Trophoblast cell (in vitro differentiated cells and primary cell): ENCODE measurements around the gene F11R.
A peak's percentile ranks its signal among the peaks of the same experiment; 100 is the strongest.

Source experiments
- DNase-seq, 2 donors: peaks; one replicate each; pipeline ENCODE4 v3.0.0-alpha.2; 2016
- H2AFZ ChIP-seq: 2 replicates; pipeline ENCODE4 v1.6.1; 2013; ENCODE audit warnings: low read length, moderate library complexity, mild to moderate bottlenecking; ENCODE audit not compliant: insufficient read depth, poor library complexity
- H2AK5ac ChIP-seq: 2 replicates; pipeline ENCODE4 v1.6.1; 2013; ENCODE audit warnings: mild to moderate bottlenecking, low read length
- H2BK120ac ChIP-seq: 2 replicates; pipeline ENCODE4 v1.6.1; 2013; ENCODE audit warnings: low read length, mild to moderate bottlenecking, moderate library complexity; ENCODE audit not compliant: insufficient read depth, poor library complexity
- H2BK12ac ChIP-seq: 2 replicates; pipeline ENCODE4 v1.6.1; 2013; ENCODE audit warnings: mild to moderate bottlenecking, low read length, moderate library complexity
- H2BK5ac ChIP-seq: 2 replicates; pipeline ENCODE4 v1.6.1; 2013; ENCODE audit warnings: low read length, low read depth, moderate library complexity, mild to moderate bottlenecking; ENCODE audit not compliant: poor library complexity
- H3K14ac ChIP-seq: 2 replicates; pipeline ENCODE4 v1.6.1; 2013; ENCODE audit warnings: mild to moderate bottlenecking, low read length
- H3K18ac ChIP-seq: 2 replicates; pipeline ENCODE4 v1.6.1; 2013; ENCODE audit warnings: mild to moderate bottlenecking, low read length
- H3K23ac ChIP-seq: 2 replicates; pipeline ENCODE4 v1.6.1; 2013; ENCODE audit warnings: low read length
- H3K27ac ChIP-seq: 2 replicates; pipeline ENCODE4 v1.5.1; 2013; ENCODE audit warnings: low read depth, mild to moderate bottlenecking, inconsistent platforms, low read length, moderate library complexity
- H3K27me3 ChIP-seq: 2 replicates; pipeline ENCODE4 v1.6.1; 2013; ENCODE audit warnings: inconsistent platforms, mild to moderate bottlenecking, low read length, moderate library complexity; ENCODE audit not compliant: insufficient read depth
- H3K36me3 ChIP-seq, 2 experiments: 1 replicate in 1 of 2; 2 replicates in 1 of 2; pipeline ENCODE4 v1.6.1; 2013; ENCODE audit warnings: low read length in 2 of 2, mild to moderate bottlenecking in 2 of 2, moderate library complexity in 1 of 2; ENCODE audit not compliant: insufficient read depth in 2 of 2, control insufficient read depth in 1 of 2
- H3K4ac ChIP-seq: 2 replicates; pipeline ENCODE4 v1.6.1; 2013; ENCODE audit warnings: low read depth, mild to moderate bottlenecking, low read length, moderate library complexity
- H3K4me1 ChIP-seq, 2 experiments: 1 replicate in 1 of 2; 2 replicates in 1 of 2; pipeline ENCODE4 v1.6.1; 2013; ENCODE audit warnings: low read length in 2 of 2, mild to moderate bottlenecking in 2 of 2, moderate library complexity in 1 of 2; ENCODE audit not compliant: insufficient read depth in 2 of 2, control insufficient read depth in 1 of 2
- H3K4me2 ChIP-seq: 2 replicates; pipeline ENCODE4 v1.6.1; 2013; ENCODE audit warnings: inconsistent platforms, mild to moderate bottlenecking, low read length, moderate library complexity
- H3K4me3 ChIP-seq: 2 replicates; pipeline ENCODE4 v1.5.1; 2013; ENCODE audit warnings: mild to moderate bottlenecking, low read depth, low read length, inconsistent platforms
- H3K79me1 ChIP-seq: one replicate; pipeline ENCODE4 v1.6.1; 2013; ENCODE audit warnings: low read length
- H3K79me2 ChIP-seq: 2 replicates; pipeline ENCODE4 v1.6.1; 2013; ENCODE audit warnings: low read length, mild to moderate bottlenecking; ENCODE audit not compliant: control insufficient read depth, insufficient read depth, poor library complexity
- H3K9ac ChIP-seq: 2 replicates; pipeline ENCODE4 v1.6.1; 2013; ENCODE audit warnings: mild to moderate bottlenecking, low read length
- H3K9me3 ChIP-seq: 2 replicates; pipeline ENCODE4 v1.6.1; 2013; ENCODE audit warnings: low read depth, mild to moderate bottlenecking, control low read depth, inconsistent platforms, low read length; ENCODE audit not compliant: insufficient read depth
- H4K12ac ChIP-seq: 2 replicates; pipeline ENCODE4 v1.6.1; 2013; ENCODE audit warnings: low read depth, mild to moderate bottlenecking, low read length, moderate library complexity
- H4K8ac ChIP-seq: 2 replicates; pipeline ENCODE4 v1.6.1; 2013; ENCODE audit warnings: low read depth, mild to moderate bottlenecking, low read length, moderate library complexity
- H4K91ac ChIP-seq: one replicate; pipeline ENCODE4 v1.6.1; 2013; ENCODE audit warnings: low read depth, mild to moderate bottlenecking, low read length, moderate library complexity
- WGBS: extraction: QIAGEN DNeasy Blood & Tissue Kit; methylation state at CpG from one replicate; pipeline ENCODE4 v1.1.7; 2013; ENCODE audit warnings: missing lambda C conversion rate; ENCODE audit not compliant: insufficient read length, insufficient coverage; ENCODE audit errors: extremely low coverage; 5-methylcytosine and 5-hydroxymethylcytosine counted together

The F11R gene

GRCh38 chr1:161045736-161046604, 25.0 kb upstream of the F11R start, which contains the start of gene USF1:
USF1 (minus strand) TSS chr1:161045977; CDS start chr1:161043275, 2,702 bp downstream.
- Histone ChIP-seq H3K27me3 (no peaks in the 10 kb centered on the region), H3K36me3 (peaks cover 14 to 18% of the 10 kb centered on the region in 2 experiments), H3K79me2 (peaks cover 10% of the 10 kb centered on the region), H3K18ac (peak within 1 kb of the TSS; percentile 48), H4K91ac (peak within 1 kb of the TSS; percentile 83), H3K27ac (peak within 1 kb of the TSS; percentile 71), H2BK5ac (peak within 1 kb of the TSS; percentile 81), H3K14ac (peak within 1 kb of the TSS; percentile 92), H3K4me1 (peaks cover 0 to 3% of the 10 kb centered on the region in 2 experiments), H4K8ac (peak within 1 kb of the TSS; percentile 91), H3K9ac (peak within 1 kb of the TSS; percentile 92), H3K9me3 (peaks cover 14% of the 10 kb centered on the region), H2BK12ac (no peak within 1 kb of the TSS), H4K12ac (peak within 1 kb of the TSS; percentile 51), H3K4me3 (peak within 1 kb of the TSS; percentile 87), H2BK120ac (peak within 1 kb of the TSS; percentile 62), H3K23ac (no peak within 1 kb of the TSS), H2AK5ac (peak within 1 kb of the TSS; percentile 49), H3K79me1 (peaks cover 12% of the 10 kb centered on the region), H3K4ac (peak within 1 kb of the TSS; percentile 53), H3K4me2 (peak within 1 kb of the TSS; percentile 81), H2AFZ (peak within 1 kb of the TSS; percentile 50)
- no CpG with 5 or more reads among the region's 29 CpGs for WGBS
- peak; percentile 98 to 99 for DNase-seq

- Histone ChIP-seq H3K9ac (peak overlapping the region; percentile 92), H4K12ac (peak overlapping the region; percentile 51), H3K14ac (peak overlapping the region; percentile 92), H3K36me3 (peaks cover 21 to 27% of the 10 kb centered on the region in 2 experiments), H2AK5ac (peak overlapping the region; percentile 49), H3K27me3 (no peaks in the 10 kb centered on the region), H3K4me3 (peak overlapping the region; percentile 87), H3K18ac (peak overlapping the region; percentile 48), H2BK120ac (peak overlapping the region; percentile 62), H3K79me2 (peaks cover 10% of the 10 kb centered on the region), H3K4me2 (peak overlapping the region; percentile 81), H3K27ac (peak overlapping the region; percentile 71), H3K23ac (no peak overlapping the region), H3K79me1 (peaks cover 12% of the 10 kb centered on the region), H4K8ac (peak overlapping the region; percentile 81), H4K91ac (peak overlapping the region; percentile 83), H2AFZ (peak overlapping the region; percentile 50), H2BK5ac (peak overlapping the region; percentile 77), H3K4ac (peak overlapping the region; percentile 53), H3K9me3 (peaks cover 14% of the 10 kb centered on the region), H2BK12ac (no peak overlapping the region), H3K4me1 (peaks cover 0 to 3% of the 10 kb centered on the region in 2 experiments)
- no CpG with 5 or more reads among the region's 48 CpGs for WGBS
- peak; percentile 55 to 71 for DNase-seq
Measured at GRCh38 chr1:161044908-161045735, 24.2 kb upstream of the F11R start.

GRCh38 chr1:161044535-161044907, 23.6 kb upstream of the F11R start:
- H4K12ac ChIP-seq, result no peak overlapping the region
- no peaks in the 10 kb centered on the region for H3K27me3 ChIP-seq
- H3K14ac ChIP-seq, result no peak overlapping the region
- H4K8ac ChIP-seq, result no peak overlapping the region
- no peak overlapping the region for H2AFZ ChIP-seq
- no peak overlapping the region for H2BK5ac ChIP-seq
- H3K27ac ChIP-seq, result no peak overlapping the region
- H3K4me3 ChIP-seq, result no peak overlapping the region
- H3K4ac ChIP-seq, result peak overlapping the region; percentile 71
- H3K36me3 ChIP-seq, result peaks cover 27 to 33% of the 10 kb centered on the region in 2 experiments
- H4K91ac ChIP-seq, result no peak overlapping the region
- H3K23ac ChIP-seq, result no peak overlapping the region
- no peak overlapping the region for H2AK5ac ChIP-seq
- H2BK12ac ChIP-seq, result no peak overlapping the region
- H3K79me2 ChIP-seq, result peaks cover 10% of the 10 kb centered on the region
- DNase-seq, result no peak
- peaks cover 12% of the 10 kb centered on the region for H3K79me1 ChIP-seq
- peaks cover 16% of the 10 kb centered on the region for H3K9me3 ChIP-seq
- H2BK120ac ChIP-seq, result no peak overlapping the region
- H3K4me1 ChIP-seq, result peaks cover 0 to 3% of the 10 kb centered on the region in 2 experiments
- H3K4me2 ChIP-seq, result peak overlapping the region; percentile 81
- no peak overlapping the region for H3K18ac ChIP-seq
- no peak overlapping the region for H3K9ac ChIP-seq

GRCh38 chr1:161039546-161039945, 18.6 kb upstream of the F11R start:
- Histone ChIP-seq H3K9ac (no peak overlapping the region), H2BK5ac (no peak overlapping the region), H3K27ac (no peak overlapping the region), H2BK120ac (no peak overlapping the region), H3K79me1 (peaks cover 8% of the 10 kb centered on the region), H3K4me3 (no peak overlapping the region), H3K4me2 (no peak overlapping the region), H3K4ac (no peak overlapping the region), H3K4me1 (peaks cover 5 to 10% of the 10 kb centered on the region in 2 experiments), H3K9me3 (peaks cover 3% of the 10 kb centered on the region), H3K27me3 (no peaks in the 10 kb centered on the region), H3K14ac (no peak overlapping the region), H3K36me3 (peaks cover 31 to 36% of the 10 kb centered on the region in 2 experiments), H3K79me2 (peaks cover 9% of the 10 kb centered on the region), H3K18ac (no peak overlapping the region), H4K8ac (no peak overlapping the region), H2AK5ac (no peak overlapping the region), H2BK12ac (no peak overlapping the region), H2AFZ (no peak overlapping the region), H4K12ac (no peak overlapping the region), H4K91ac (no peak overlapping the region), H3K23ac (no peak overlapping the region)
- WGBS, result no CpG with 5 or more reads among the region's 5 CpGs
- DNase-seq, result no peak
